Spinal cord (tissue), 10 donors: Measurements from ENCODE around the gene RABIF. TPM values are rescaled to one million over a fixed set of nuclear protein-coding genes. Genes with fewer than 3 reads are reported as not detected.
A peak's percentile ranks its signal among the peaks of the same experiment; 100 is the strongest.
"Not testable (repeated sequence)": the region's sequence is repeated elsewhere in the genome, so short reads cannot be mapped to it uniquely, and the experiment has no call there.

Experiments used
- DNase-seq, 6 donors: peaks; one replicate each; pipeline versions ENCODE4 v3.0.0 to v3.0.0-alpha.2; 2013 to 2015; ENCODE audit warnings: low spot score in 6 of 6, low read depth in 4 of 6
- H3K27ac ChIP-seq: one replicate; pipeline ENCODE4 v1.5.1; 2013; ENCODE audit warnings: low read depth, low read length, control low read depth
- H3K27me3 ChIP-seq: one replicate; pipeline ENCODE4 v1.6.1; 2013; ENCODE audit warnings: low read length; ENCODE audit not compliant: control insufficient read depth, insufficient read depth
- H3K36me3 ChIP-seq: one replicate; pipeline ENCODE4 v1.6.1; 2013; ENCODE audit warnings: low read length; ENCODE audit not compliant: control insufficient read depth, insufficient read depth
- H3K4me1 ChIP-seq: one replicate; pipeline ENCODE4 v1.6.1; 2013; ENCODE audit warnings: low read length; ENCODE audit not compliant: control insufficient read depth, insufficient read depth
- H3K4me3 ChIP-seq: one replicate; pipeline ENCODE4 v1.5.1; 2013; ENCODE audit warnings: low read depth, low read length, control low read depth
- H3K9me3 ChIP-seq: one replicate; pipeline ENCODE4 v1.6.1; 2013; ENCODE audit warnings: low read length; ENCODE audit not compliant: control insufficient read depth, insufficient read depth
- WGBS: methylation state at CpG from one replicate; pipeline ENCODE4 v1.1.5; 2013; ENCODE audit warnings: missing lambda C conversion rate; ENCODE audit not compliant: insufficient coverage; 5-methylcytosine and 5-hydroxymethylcytosine counted together
- polyA plus RNA-seq, 2 donors: library from polyadenylated mRNA; unstranded; fragments of 120-200 nt; gene quantifications; one replicate each; pipeline ENCODE4 v1.2.1, GENCODE V29; 2013; ENCODE audit not compliant: insufficient read length in 2 of 2
- total RNA-seq, 2 donors: library from RNA; depleted of rRNA in 1 of 2; stranded (reverse); fragments of 120-200 nt in 1 of 2; fragments of >200 nt in 1 of 2; gene quantifications; one replicate each; pipeline versions ENCODE4 v1.2.3 to v1.2.4, GENCODE V29; 2013 to 2014
- donor health status: healthy.

The RABIF gene
- total and polyA plus RNA-seq, 4 donors: 10.2 to 20.8 (median 16.2) TPM

DNA sequence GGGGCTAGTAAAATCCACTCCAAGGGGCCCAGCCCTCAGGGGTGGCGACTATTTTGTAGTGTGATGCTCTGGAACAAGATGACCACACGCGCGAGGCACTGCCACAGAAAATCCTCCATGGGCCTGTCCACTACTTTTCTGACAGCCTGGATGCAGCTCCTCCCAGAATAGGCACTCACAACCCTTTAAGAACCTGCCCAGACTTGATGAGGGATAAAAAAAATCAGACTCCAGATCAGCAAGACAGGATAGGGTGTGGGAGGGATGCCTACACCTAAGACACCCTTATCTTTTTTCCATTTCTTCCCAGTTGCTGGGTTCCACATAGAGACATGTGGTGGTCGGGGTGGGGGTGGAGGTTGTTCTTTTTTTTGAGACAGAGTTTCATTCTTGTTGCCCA, 44.7 kb downstream of the RABIF start:
- Histone ChIP-seq H3K27ac (no peak overlapping the region), H3K4me1 (peaks cover 20% of the 10 kb centered on the region), H3K27me3 (no peaks in the 10 kb centered on the region), H3K9me3 (no peaks in the 10 kb centered on the region), H3K4me3 (no peak overlapping the region), H3K36me3 (no peaks in the 10 kb centered on the region)
- WGBS: 96% methylated on average over 4 of the region's 5 CpGs
- no peak for DNase-seq

DNA sequence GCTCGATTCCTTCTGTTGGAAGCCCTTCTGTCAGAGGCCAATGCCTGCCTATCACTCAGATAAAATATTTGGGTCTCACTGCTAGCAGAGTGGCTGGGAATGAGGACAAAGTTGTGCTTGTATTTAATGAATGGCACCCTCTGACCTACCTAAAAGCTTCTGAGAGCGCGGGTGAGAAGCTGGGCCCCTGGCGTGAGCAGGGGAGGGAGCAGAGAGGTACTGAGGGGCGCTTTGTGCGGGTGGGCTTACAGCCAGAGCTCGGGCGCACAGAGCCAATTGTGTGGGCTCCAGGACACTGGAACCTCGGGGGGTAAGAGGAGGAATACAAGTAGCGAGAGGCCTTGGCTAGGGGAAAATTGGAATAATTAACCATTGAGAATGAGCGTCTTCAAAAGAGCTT, 45.9 kb downstream of the RABIF start:
- 34% methylated on average over 9 of the region's 11 CpGs for WGBS
- H3K36me3 ChIP-seq: no peaks in the 10 kb centered on the region
- H3K27me3 ChIP-seq: no peaks in the 10 kb centered on the region
- no peak overlapping the region for H3K4me3 ChIP-seq
- no peaks in the 10 kb centered on the region for H3K9me3 ChIP-seq
- peak in 5 of 6 donors; percentile 26 to 82 (median 51) for DNase-seq
- peaks cover 20% of the 10 kb centered on the region for H3K4me1 ChIP-seq
- peak overlapping the region; percentile 40 for H3K27ac ChIP-seq

DNA sequence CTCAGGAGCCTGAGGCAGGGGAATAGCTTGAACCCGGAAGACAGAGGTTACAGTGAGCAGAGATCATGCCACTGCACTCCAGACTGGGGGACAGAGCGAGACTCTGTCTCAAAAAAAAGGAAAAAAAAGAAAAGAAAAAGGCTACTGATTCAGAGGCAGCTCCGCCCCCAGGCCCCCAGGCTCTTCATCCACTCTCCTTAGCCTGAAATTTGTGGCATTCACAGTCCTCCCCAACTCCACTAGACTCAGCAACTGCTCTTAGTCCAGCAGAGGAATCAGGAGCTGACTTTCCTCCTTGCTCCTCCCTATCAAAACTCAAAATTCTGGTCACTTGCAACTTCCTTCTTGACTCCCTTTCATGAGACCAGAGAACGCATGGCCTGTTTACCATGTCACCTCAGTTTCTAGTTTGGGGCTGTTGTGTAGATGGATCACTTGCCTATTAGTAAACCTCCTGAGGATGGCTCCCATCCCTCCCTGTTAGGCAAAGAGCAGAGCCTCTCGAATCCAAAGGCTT, 51.1 kb downstream of the RABIF start:
- Histone ChIP-seq H3K27ac (no peak overlapping the region), H3K9me3 (no peaks in the 10 kb centered on the region), H3K36me3 (no peaks in the 10 kb centered on the region), H3K4me3 (no peak overlapping the region), H3K4me1 (peaks cover 6% of the 10 kb centered on the region), H3K27me3 (no peaks in the 10 kb centered on the region)
- 94% methylated on average over 2 of the region's 5 CpGs for WGBS
- no peak for DNase-seq

DNA sequence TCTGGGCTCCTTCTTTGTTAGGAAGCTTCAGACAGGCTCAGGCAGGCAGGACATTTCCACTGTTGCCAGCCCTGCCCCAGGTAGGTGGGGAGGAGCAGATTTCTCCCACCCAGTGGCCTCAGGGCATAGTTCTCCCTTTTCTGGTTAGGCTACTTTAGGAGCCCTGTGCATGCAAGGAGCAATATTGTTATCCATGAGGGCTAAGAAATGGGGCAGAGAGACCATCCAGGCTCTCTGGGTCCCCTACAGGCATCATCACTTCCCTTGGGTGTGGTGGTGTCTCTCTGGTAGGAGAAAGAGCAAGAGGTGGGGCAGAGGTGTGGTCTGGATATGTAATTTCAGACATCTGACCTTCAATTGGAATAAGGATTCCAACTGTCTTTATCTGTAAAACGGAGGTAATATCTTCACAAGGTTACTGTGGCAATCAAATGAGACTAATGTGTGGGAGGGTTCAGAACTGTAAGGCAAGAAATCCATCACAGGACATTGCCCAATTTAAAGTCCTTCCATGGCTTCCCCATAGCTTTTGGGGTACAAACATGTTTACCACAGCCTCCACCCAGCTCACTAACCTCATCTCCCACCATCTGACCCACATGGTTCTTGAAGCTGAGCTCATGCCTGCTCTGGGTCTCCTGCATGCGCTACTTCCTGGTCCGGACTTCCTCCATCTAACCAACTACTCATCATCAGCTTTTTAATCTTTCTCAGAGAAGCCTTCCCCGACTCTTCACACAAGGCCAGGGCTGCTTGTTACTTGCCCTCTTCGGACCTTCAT, 52.1 kb downstream of the RABIF start:
- Histone ChIP-seq H3K27me3 (no peaks in the 10 kb centered on the region), H3K27ac (no peak overlapping the region), H3K36me3 (no peaks in the 10 kb centered on the region), H3K9me3 (no peaks in the 10 kb centered on the region), H3K4me1 (no peaks in the 10 kb centered on the region), H3K4me3 (no peak overlapping the region)
- 89% methylated on average over 4 of the region's 5 CpGs for WGBS
- no peak for DNase-seq

DNA sequence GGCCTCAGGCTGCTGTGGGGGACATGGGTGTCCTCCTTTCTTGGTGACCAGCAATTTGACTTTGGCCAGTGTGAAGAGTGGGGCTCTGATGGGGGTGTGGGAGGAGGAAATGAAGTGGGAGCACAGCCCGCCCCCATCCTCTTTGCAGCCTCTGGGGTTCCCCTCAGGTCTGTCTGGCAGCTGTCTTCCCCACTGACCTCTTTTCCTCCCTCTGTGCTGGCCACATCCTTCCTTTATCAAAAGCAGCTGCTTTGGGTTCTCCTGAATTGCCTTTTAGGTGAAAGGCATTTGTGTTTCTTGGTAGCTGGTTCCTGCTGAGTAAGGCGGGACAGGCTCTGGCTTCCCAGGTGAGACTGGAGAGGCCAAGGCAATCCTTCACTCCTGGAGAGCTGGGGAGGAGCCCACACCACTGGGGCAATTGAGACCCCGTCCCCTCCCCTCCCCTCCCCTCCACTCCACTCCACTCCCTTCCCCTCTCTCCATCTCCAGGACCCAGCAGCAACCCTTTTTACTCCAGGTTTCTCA, 53.3 kb downstream of the RABIF start:
- no peak overlapping the region for H3K27ac ChIP-seq
- 30% methylated on average over 2 of the region's 3 CpGs for WGBS

DNA sequence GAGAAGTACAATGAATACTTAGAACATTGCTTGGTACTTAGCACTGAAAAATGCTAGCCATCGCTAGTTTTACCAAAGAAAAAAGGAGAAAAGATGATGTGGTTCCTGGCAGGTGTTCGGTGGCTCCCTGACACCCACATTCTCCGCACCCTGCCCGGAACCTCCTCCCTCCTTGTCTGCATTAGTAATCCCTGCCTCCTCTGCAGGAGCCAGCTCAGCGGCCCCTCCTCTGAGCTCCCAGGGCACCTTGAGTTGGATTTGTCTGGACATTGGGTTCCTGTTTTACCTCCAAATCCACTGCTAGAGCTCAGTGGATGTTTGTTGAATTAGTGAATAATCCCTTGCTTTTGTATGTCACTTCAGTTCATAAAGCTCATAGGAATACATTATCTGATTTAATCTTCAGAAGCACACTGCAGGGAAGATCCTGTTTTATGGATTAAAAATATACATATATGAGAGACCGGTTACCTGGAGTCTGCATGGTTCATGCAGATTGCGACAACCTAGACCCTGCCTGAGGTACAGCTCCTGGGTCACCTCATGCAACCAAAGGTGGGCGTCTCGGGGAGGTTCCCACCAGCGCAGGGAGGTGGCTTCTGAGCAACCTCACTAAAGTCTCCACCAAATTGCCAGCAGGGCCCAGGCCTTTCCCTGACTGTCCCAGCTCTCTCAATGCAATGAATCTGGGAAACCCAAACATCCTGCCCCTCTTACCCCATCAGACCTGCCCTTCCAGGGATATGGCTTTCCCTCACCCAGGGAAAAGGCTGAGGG, 54.0 kb downstream of the RABIF start:
- Histone ChIP-seq H3K27ac (no peak overlapping the region), H3K4me1 (no peaks in the 10 kb centered on the region), H3K27me3 (no peaks in the 10 kb centered on the region), H3K9me3 (no peaks in the 10 kb centered on the region), H3K36me3 (no peaks in the 10 kb centered on the region), H3K4me3 (no peak overlapping the region)
- WGBS: 82% methylated on average over 5 of the region's 10 CpGs
- no peak for DNase-seq

More for the DNA sequence above, 53.3 kb downstream of the RABIF start:
- Histone ChIP-seq H3K4me3 (no peak overlapping the region), H3K9me3 (no peaks in the 10 kb centered on the region), H3K36me3 (no peaks in the 10 kb centered on the region), H3K4me1 (no peaks in the 10 kb centered on the region), H3K27me3 (no peaks in the 10 kb centered on the region)
- no peak for DNase-seq

DNA sequence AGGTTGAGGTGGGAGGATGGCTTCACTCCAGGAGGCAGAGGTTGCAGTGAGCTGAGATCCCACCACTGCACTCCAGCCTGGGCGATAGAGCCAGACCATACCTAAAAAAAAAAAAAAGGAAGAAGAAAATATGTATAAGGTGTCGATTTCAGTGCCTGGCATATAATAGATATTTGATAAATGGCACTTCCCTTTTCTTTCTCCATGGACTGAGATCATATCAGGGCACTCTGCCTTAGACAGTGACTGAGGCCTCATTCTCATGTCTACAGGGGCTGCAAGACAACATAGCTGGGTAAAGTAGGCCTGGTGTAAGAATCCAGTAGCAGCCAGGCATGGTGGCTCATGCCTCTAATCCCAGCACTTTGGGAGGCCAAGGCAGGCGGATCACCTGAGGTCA, 57.0 kb downstream of the RABIF start:
- H3K27me3 ChIP-seq: no peaks in the 10 kb centered on the region
- 100% methylated on average over 1 of the region's 3 CpGs for WGBS

DNA sequence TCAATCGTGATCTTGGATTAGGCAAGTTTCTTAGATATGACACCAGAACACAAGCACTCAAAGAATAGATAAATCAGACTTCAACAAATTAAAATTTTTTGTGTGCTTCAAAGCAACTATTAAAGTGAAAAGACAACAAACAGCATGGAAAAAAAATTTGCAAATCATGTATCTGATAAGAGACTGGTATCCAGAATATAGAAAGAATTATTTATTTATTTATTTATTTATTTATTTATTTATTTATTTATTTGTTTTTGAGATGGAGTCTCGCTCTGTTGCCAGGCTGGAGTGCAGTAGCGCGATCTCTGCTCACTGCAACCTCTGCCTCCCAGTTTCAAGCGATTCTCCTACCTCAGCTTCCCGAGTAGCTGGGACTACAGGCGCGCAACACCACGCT, 59.7 kb downstream of the RABIF start:
- H3K27me3 ChIP-seq, H3K4me3 ChIP-seq, H3K27ac ChIP-seq, DNase-seq, H3K9me3 ChIP-seq, H3K4me1 ChIP-seq, H3K36me3 ChIP-seq: not testable (repeated sequence)
- WGBS: 96% methylated on average over 4 of the region's 9 CpGs

More for the DNA sequence above, 57.0 kb downstream of the RABIF start:
- no peak overlapping the region for H3K27ac ChIP-seq
- no peaks in the 10 kb centered on the region for H3K36me3 ChIP-seq
- H3K4me3 ChIP-seq: no peak overlapping the region
- no peak for DNase-seq
- H3K9me3 ChIP-seq: no peaks in the 10 kb centered on the region
- H3K4me1 ChIP-seq: no peaks in the 10 kb centered on the region
